ENCODE data around the gene MRPS22. TPM values are rescaled to one million over a fixed set of nuclear protein-coding genes. Genes with fewer than 3 reads are reported as not detected.
"Not testable (repeated sequence)": the region's sequence is repeated elsewhere in the genome, so short reads cannot be mapped to it uniquely, and the experiment has no call there.

Gene MRPS22
- total and polyA plus RNA-seq, 2 of the 8 experiments (the other 6 are each of a cell fraction or from before 2014, with no cell fraction given): 28.3 to 45.8 TPM

GRCh38 chr3:139334675-139335074 is 9.1 kb upstream of the MRPS22 start:
- H2AK5ac ChIP-seq (ENCODE audit: low read depth, low read length); H3K79me1 ChIP-seq (ENCODE audit: low read depth, low read length); H3K4ac ChIP-seq (replicated peaks; ENCODE audit: insufficient read length, low read depth, low read length); H2BK12ac ChIP-seq (ENCODE audit: low read depth, low read length); H4K5ac ChIP-seq (ENCODE audit: insufficient read length, low read depth, low read length); H2BK20ac ChIP-seq (ENCODE audit: low read length); POLR2A ChIA-PET (ENCODE audit: partially characterized antibody); H2AFZ ChIP-seq (ENCODE audit: low read length); H3K56ac ChIP-seq (replicated peaks; ENCODE audit: insufficient read length, low read depth, low read length); H2BK120ac ChIP-seq (replicated peaks; ENCODE audit: low read depth, low read length); H2BK15ac ChIP-seq (ENCODE audit: low read length); FAIRE-seq; H3K79me2 ChIP-seq (ENCODE audit: control insufficient read depth in 1 of 2, insufficient read depth in 2 of 2, low read length in 2 of 2); DNase-seq (ENCODE audit: low read depth in 1 of 2, low spot score in 2 of 2); H3K9ac ChIP-seq (replicated peaks in 1 of 4; ENCODE audit: extremely low read depth in 1 of 4, low read depth in 3 of 4, low read length in 3 of 4); CTCF ChIA-PET (ENCODE audit: partially characterized antibody); H4K91ac ChIP-seq (replicated peaks; ENCODE audit: insufficient read length, low read length); H3K27ac ChIP-seq (ENCODE audit: low read depth, low read length); H3K23ac ChIP-seq (ENCODE audit: insufficient read length); H3K14ac ChIP-seq (ENCODE audit: insufficient read length); H3K23me2 ChIP-seq (ENCODE audit: low read depth, low read length); H3K4me2 ChIP-seq (ENCODE audit: insufficient read depth in 1 of 2, low read depth in 2 of 2, low read length in 2 of 2); H4K20me1 ChIP-seq (replicated peaks in 1 of 2; ENCODE audit: control insufficient read depth in 1 of 2, insufficient read depth in 2 of 2, low read length in 2 of 2); H3K9me3 ChIP-seq (ENCODE audit: insufficient read depth in 2 of 2, low read depth in 1 of 2, low read length in 1 of 2); H3K4me3 ChIP-seq (ENCODE audit: extremely low read depth in 1 of 4, insufficient read depth in 2 of 4, low read depth in 3 of 4, low read length in 4 of 4); H3K36me3 ChIP-seq (ENCODE audit: control insufficient read depth in 2 of 4, insufficient read depth in 4 of 4, low read length in 3 of 4); H3K4me1 ChIP-seq (replicated peaks in 1 of 4; ENCODE audit: control insufficient read depth in 3 of 4, insufficient read depth in 4 of 4, low read length in 3 of 4); H4K8ac ChIP-seq (ENCODE audit: extremely low read depth, insufficient read depth, low read length); H2BK5ac ChIP-seq (ENCODE audit: low read depth, low read length); H3K18ac ChIP-seq (ENCODE audit: extremely low read depth, low read length): not testable (repeated sequence)
- no CpG with 5 or more reads among the region's 1 CpG for WGBS, 2 experiments (ENCODE audit: extremely low coverage in 1 of 2, insufficient coverage in 1 of 2, insufficient read length in 1 of 2, insufficient replicate concordance in 2 of 2, low coverage in 1 of 2, low lambda C conversion rate in 2 of 2, missing lambda C conversion rate in 1 of 2)
- H3K27me3 ChIP-seq (replicated peaks in 1 of 4; ENCODE audit: control insufficient read depth in 3 of 4, extremely low read depth in 1 of 4, insufficient read depth in 3 of 4, low read length in 3 of 4): peaks cover 0 to 11% (median 6%) of the 10 kb centered on the region in 4 experiments; a peak in 3 of 7 replicates

Measured in H1 (cell line).